NCI-H2227 treated with DMSO at 0.1 percent for 48 hours (cell line): Measurements from ENCODE around the gene TANGO2.

Experiments used
- DNase-seq: peaks from one replicate; lab custom pipeline; 2025; lab: John Stamatoyannopoulos, UW

The TANGO2 gene

DNA sequence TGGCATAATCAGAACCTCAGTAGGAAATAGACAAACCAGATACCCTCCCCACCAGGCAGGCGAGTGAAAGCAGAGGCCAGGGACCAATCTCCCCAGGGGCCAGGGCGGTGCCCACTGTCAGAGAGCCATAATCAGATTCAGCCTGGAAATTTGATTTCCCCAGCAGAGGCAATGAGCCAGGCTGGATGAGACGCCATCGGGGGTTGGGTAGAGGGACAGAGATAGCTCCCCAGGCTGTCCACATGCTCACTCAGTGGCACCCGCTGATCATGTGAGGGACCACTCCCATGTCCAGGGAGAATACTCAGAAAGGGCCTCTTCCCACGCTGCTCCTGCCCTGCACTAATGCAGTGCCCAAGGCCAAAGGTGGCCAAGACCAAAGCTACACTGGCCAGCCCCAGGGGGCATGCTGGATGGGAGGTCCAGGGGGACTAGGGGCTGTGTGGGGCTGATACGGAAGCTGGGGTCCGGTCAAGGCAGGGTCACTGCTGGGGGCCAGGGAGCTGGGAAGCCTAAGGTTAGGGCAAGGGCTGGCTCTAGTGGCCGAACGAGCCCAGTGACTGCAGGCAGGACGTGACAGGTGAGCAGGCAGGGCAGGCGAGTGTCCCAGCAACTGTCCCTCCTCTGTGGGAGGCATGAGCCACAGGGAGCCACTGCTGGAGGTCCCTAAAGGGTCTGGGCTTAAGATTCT is 24.1 kb upstream of the TANGO2 start:
- no peak for DNase-seq

DNA sequence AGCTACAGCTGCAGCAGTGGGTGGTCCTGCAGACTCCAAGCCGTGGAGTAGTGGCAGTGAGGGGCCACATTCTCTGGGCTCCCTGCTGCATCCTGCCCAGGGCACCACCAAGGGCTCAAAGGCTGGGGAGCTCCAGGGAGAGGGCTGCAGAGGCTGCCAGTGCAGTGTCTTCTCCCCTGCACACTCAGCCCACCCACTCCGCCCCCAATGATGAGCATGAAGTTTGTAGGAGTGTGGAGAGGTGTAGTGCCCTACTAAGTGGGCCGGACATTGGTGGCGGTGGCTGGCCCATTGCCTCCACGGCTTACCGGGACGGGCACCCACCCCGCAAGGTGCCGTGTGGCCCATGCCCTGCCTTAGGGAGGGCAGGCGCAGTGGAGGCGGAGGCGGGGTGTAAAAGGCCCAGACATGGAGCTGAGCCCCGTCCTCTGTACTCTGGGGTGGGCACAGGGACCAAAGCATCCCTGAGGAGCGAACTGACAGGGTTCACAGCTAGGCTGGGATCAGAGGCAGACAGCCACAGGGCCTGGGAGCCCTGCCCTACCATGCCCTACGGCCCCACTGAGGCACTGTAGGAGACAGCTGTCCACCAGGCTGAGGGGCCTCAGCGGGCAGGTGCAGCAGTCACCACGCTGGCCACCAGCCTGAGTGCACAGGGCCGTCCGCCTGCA is 23.2 kb upstream of the TANGO2 start:
- DNase-seq: no peak

GRCh38 chr22:19998232-19998951 is 22.5 kb upstream of the TANGO2 start:
- DNase-seq: no peak

DNA sequence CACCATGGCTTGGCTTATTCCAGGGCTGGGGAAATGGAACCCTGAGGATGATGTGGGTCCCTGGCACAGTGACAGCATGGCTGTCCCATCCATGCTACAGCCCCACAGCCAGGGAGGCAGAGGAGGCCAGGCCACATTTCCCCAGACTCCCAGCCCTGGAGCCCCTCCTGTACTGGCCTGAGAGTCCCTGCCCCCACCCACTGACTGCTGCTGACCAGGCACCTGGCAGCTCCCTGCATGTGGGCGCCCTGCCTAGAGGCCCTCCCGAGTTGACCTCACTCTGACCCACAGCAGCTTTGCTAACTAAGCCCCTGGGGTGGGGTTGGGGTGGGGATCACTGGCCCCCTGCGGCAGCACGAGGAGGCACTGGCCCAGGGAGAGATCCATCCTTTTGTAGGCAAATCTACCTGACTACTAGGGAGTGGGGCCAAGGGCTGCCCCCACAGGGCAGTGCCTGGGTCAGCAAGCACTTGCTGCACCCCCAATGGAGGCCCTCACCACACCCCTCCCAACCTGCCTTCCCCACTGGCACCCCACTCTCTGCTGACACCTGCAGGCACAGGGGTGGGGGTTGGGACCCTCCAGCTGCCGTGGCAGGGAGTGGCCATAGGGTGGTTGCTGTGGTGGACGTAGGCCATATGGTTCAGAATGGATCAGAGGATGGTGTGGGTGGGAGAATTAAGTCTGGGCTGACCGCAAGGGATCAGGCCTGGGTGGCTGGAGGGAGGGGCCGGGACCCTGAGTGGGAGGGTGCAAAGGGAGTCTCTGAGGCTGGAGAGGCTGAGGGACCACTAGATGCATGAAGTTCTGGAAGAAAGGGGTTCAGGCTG is 21.7 kb upstream of the TANGO2 start:
- DNase-seq: no peak

- DNase-seq: no peak
These were observed 20.4 kb upstream of the TANGO2 start for GRCh38 chr22:20000246-20001081.

DNA sequence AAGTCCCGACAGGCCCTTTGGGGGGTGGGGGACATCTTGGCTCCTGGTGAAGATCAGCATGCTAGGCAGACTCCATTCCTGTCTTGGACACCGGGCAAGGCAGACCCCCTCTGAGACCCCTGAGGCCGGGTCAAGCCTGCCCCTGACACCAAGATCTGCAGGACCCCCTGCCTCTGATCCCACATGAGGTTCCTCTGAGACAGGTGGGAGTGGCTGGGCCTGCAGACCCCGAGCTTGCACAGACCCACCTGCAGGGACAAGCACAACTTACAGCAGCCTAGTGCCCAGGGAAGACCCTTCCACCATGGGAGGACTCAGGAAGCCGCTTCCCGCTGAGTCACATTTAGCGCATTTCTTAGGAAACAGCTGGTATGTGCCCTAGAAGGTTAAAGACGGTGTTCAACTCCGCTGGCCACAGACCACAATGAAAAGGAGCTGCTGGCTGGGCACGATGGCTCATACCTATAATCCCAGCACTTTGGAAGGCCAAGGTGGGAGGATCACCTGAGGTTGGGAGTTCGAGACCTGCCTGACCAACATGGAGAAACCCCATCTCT is 19.8 kb upstream of the TANGO2 start:
- no peak for DNase-seq

DNA sequence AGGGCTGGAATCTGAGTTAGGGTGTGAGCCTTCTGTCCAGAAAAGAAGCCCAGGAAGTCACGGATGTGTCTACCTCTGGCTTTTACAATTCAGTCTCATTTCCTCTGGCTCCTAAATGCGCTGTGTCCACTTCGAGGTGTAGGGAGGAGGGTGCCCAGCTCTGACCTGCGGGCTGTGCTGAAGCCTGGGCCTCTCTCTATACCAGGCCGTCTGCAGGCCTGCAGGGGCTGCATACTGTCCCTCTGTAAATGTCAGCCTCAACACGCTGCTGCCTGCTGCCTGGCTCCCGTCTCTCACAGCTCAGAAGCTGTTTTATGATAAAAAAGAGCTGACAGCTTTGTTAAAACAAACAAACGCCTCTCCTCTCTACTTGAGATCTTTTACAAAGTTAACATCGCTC is 18.8 kb upstream of the TANGO2 start:
- no peak for DNase-seq

DNA sequence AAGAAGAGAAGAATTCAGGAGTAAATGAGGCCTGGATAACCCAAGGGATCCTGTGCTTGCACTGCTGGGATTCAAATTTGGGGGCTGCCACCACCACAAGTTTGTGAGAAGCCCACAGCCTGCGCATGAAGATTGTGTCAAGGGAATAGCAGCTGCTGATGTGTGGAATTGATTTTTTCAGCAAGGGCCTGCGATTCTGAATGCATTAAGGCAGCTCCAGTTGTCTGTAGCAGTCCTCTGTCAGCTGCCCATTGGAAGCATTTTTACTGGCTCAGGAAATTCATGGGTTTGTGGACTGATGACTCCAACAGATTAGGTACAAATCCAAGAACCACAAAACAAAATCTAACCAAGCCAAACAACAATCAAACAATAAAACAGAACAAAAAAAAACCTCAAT is 18.3 kb upstream of the TANGO2 start:
- no peak for DNase-seq

DNA sequence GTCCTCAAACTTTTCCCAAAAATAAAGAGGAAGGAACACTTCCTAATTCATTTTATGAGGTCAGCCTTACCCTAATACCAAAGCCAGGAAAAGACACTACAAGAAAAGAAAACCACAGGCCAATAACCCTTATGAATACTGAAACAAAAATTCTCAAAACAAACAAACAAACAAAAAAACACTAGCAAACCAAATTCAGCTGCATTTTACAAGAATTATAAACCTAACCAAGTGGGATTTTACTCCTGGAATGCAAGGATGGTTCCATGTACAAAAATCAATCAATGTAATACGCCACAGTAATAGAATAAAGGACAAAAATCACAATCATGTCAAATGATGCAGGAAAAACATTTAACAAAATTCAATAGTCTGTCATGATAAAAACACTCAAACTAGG is 17.6 kb upstream of the TANGO2 start:
- DNase-seq: no peak

DNA sequence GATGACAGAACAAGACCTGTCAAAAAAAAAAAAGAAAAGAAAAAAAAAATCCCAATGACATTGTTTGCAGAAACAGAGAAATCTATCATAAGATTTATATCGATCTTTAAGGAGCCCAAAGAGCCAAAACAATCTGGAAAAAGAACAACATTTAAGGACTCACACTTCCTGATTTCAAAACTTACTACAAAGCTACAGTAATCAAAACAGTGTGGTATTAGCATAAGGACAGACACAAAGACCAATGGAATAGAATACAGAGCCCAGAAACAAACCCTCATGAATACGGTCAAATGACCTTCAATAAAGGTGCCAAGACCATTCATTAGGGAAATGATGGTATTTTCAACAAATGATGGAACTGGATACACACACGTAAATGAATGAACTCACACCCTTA is 16.4 kb upstream of the TANGO2 start:
- DNase-seq: no peak

DNA sequence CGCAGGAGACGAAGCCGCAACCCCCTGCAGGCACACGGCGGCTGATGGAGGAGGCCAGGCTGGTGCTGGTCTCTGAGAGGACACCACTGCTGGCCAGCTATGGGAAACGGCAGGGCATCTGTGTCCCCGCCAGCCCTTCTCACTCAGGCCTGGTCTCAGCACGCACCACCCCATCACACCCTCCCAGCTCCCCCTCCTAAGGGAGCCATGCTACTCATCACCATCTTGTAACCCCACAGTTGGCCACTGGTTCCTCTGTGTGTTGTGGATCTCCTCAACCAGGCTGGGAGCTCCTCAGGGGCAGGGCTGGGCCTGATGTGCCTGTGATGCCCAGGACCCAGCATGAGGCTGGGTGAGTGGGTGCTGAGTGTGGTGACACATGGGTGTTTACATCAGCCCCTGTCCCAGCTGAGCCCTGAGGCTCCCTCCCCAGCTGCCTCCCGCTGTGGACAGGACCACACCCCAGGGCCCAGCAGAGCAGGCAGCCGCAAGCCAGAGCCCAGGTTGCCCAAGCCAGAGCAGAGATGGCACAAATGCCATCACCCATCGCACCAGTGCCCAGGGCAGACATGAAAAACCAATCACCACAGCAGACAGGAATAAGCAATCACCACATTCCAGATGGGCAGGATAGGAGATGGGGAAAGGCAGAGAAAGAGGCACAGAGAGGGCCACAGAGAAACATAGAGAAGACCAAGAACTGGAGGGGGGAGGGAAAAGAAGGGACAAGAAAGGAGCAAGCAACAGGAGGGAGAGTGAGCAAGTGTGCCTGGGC is 12.5 kb upstream of the TANGO2 start:
- no peak for DNase-seq

DNA sequence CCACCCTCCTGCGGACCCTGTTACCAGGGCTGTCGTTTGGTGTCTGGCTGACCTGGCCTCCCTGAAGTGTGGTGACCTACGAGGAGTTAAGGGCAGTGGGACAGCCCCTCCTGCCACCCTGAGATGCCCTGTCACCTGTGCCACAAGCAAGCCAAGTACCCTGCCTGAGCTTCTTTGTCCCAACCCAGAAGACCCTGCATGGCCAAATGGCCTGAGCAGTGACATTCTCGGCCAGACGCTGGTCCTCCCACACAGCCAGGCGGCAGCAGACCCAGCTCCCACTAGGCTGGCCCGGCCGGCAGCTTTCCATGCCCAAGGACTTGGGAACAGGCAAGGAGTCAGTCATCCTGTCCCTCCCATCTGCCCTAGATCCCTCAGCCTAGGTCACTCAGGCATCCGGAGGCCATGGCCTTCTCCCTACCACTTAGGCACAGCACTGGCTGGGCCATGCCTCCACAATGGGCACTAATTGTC is 11.9 kb upstream of the TANGO2 start:
- no peak for DNase-seq

- no peak for DNase-seq
These were observed 11.2 kb upstream of the TANGO2 start for GRCh38 chr22:20009582-20010306.

DNA sequence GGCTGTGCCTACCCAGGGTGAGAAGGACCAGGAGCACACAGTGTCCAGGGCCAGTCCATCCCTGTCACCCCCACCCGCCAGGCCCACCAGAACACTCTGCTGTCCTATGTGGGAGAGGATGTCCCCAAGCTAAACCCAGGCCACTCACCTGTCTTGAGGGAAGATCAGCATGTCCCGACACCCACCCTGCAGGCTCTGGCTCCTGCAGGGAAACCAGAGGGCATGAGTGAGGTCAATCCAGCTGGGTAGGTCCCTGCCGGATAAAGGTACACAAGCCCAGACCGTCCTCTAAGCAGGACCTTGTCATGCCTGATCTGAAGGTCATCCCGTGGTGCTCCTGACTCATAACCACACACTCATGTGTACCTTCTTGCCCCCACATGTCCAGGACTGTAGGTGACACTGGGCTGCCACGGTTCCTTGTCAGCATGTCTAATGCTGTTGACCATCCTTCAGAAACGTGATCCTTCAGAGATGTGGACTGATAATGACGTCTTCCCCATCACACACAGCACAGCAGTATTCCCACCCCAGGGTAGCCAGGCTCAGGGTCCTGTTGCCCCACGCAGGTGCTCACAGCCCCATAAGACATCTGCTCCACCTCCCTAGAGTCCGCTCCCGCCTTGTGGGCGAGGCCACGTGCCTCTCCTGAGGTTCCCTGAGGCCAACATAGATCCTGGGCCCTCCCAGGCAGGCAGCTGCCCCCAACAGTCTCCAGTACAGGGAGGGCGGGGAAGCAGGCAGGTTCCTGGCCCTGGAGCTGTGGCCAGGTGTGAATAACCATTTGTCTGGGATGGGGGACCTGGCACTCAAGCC is 10.4 kb upstream of the TANGO2 start:
- DNase-seq: no peak

- DNase-seq: no peak
These were observed 9.6 kb upstream of the TANGO2 start for GRCh38 chr22:20011123-20011992.

DNA sequence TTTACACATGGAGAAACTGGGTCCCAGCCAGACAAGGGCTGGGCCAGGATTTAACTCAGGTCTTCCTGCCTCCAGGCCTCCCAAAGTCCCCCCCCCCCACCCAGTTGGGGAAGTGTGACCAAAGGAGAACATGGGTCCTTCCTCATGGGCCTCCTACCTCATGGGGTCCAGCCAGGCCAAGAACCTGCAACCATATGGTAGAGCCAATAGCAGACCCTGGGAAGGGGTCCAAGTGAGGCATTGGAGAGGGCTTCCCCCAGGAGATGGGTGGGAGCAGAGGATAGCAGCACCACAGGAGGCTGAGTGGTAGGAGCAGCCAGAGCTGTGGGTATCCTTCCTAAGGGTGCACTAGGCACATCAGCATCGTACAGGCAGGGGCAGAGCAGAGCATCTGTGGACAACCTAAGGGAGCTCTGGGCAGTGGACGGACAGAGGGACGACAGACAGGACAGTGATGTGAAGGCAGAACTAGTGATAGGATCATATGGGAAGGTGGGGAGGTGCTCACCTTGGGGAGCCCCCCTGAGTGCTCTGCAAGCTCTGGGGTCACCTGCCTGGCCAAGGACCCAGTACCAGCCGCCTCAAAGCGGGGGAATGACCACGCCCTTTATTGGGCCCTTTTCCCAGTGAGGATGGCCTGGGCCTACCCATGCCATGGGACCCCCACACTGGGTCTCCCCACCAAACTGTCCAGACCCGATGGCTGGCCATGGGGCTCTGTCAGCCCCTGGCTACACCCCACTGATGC is 8.7 kb upstream of the TANGO2 start:
- DNase-seq: no peak

DNA sequence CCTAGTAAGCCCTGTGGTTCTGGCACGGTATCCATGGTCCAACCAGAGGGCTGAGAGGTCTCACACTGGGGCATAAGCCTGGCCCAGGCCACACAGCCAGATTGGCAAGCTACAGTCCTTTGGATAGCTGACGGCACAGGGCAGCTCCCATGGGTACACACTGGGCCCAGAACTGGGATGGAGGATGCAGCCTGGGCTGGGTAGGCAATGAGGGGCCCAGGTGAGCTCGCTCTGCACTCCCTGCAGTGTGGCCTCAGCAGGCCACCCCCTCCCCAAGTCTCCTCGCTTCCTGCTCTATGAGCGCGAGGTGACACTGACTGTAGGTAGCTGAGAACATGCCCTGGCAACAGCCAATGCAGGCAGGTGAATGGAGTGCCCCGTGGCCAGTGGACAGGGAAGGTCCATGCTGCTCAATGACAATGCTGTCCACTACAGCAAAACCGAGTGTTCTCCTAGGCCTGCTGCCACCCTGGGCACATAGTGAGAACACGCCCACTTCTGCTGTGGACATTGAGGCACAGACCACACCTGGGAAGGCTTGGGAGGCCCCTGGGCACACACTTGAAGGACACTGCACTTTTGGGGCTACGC is 8.1 kb upstream of the TANGO2 start:
- no peak for DNase-seq
